GM19193 (cell line): ENCODE data around the gene NCAPH2.

Experiments
- POLR2A ChIP-seq: IDR thresholded peaks from 4 replicates; pipeline ENCODE4 v1.6.1; 2011; ENCODE audit not compliant: insufficient read depth, insufficient read length; ENCODE audit errors: extremely low read depth

Gene NCAPH2

DNA sequence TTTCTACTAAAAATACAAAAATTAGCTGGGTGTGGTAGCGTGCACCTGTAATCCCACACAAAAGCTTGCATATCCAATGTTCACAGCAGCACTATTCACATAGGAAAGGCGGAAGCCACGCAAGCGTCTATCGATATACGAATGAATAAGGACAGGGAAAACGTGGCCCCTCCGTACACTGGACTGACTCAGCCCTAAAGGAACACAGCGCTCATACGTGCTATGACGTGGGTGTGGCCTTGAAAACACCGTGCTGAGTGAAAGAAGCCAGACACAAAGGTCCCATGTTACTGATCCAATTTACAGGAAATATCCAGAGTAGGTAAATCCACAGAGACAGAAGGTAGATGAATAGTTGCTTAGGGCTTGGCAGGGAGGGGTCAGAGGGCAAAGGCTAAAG is 7.6 kb upstream of the NCAPH2 start:
- TF ChIP-seq POLR2A = no peak

GRCh38 chr22:50502096-50502495 is 5.9 kb upstream of the NCAPH2 start:
- TF ChIP-seq POLR2A = no peak

- TF ChIP-seq POLR2A = no peak
Measured at GRCh38 chr22:50502628-50503474, 5.2 kb upstream of the NCAPH2 start.

DNA sequence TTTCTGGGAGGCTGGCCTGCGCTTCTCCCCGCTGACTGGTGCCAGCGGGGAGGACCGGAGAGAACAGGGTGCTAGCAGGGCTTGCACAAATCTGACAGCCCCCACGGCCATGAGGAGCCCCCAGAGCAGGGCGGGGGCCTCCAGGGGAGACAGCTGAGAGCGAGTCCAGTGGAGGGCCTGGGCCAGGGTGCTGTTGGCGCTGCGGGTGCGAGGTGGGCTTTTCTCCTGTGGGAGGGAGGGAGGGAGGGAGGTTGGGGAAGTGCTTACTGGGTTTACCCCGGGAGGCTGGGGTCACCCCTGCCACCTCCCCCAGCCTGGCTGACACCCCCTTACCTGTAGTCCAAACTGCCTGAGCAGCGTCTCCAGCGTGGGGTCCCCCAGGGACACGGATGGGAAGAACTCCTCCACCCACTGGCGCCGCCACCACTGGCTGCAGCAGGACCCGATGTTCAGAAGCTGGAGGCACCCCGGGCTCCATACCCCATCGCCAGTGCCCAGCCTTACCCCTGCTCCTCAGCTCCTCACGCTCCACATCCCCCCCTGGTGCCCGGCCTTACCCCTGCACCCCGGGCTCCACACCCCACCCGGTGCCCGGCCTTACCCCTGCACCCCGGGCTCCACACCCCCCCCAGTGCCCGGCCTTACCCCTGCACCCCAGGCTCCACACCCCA is 4.4 kb upstream of the NCAPH2 start:
- no peak for TF ChIP-seq POLR2A

DNA sequence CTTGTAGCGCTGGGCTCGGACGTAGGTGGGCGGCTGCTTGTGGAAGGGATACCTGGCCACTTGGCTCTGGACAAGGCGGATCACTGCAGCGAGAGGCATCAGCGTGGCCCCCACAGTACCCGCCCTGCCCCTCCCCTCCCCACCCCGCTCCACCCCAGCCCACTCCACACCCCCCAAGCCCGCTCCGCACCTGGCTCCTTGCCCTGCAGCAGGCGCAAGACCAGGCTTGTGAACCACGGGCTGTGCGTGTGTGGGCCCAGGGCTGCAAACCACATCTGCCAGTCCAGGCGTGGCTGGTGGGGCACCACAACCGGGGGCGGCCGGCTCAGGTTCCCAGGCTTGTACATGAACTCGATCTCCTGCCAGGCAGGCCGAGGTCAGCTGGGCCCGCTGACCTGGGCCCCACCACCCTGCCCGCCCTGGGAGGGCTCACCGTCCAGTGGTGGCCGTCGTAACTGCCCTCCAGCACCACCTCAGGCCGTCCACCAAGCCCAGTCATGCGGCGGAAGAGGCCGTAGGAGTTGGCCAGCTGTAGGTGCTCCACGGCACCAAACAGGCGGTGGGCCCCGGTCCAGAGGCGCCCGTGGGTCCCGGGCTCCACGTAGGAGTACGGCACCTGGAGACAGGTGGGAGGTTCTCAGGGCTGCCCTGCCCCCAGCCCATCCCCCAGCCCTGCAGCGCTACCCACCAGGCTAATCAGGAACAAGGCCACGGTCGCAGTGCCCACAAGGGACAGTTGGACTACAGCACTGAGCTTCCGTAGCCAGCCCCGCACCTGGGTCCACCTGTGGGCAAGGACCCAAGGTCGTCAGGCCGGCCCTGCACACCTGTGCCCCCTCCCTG is 3.4 kb upstream of the NCAPH2 start:
- no peak for TF ChIP-seq POLR2A

DNA sequence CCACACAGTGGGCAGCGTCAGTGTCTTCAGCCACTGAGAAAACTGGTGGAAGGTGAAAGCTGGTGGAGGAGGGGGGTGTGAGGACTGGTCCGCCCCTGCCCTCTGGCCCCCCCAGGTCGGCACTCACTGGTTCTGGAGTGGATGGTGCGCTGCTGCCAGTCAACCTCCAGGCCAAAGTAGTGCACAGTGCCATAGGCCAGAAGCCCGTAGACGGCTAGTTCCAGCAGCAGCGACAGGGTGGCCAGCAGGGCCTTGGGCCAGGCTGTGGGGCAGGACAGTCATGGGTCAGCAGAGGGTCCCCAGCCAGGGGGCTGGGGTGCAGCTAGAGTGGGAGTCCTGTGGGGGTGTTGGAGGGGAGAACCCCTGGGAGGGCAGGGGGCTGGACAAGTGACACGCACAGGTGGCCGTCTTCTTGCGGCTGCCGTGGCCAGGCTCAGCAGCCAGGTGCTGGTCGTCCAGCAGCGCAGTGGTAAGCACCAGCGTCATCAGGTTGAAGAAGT is 2.7 kb upstream of the NCAPH2 start:
- no peak for TF ChIP-seq POLR2A

DNA sequence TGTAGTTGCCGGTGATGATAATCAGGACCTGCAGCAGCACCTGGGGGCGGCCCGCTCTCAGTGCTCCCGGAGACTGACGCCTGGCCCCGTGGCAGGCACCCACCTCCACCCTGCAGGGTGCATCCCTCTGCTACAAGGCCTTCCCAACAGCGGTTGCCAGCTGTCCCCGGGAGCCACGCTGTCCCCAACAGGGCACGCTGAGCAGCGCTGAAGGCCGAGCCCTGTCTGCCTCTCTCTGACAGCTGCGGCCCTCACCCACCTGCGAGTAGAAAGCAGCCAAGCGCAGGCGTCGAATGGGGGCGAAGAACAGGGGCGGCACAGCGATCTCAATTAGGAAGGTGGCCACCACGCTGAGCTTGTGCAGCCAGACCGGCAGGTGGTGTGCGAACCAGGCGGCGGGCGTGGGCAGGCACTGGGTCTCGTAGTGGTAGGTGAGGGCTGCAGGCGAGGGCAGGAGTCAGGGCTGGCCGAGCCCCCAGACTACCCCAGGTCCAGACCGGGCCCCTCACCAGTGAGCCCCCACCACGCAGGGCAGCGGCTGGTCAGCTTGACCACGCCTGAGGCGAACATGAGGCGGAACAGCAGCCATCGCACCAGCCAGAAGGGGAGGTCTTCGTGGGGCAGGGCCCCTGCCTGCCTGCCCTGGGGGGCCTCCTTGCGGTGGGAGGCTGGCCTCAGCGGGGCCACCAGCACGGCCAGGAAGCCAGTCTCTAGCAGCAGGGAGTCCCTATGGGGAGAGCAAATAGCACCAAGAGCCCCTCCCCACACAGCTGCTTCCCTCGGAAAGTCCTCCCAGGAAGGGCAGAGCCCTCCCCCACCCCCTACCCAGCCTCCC is 2.0 kb upstream of the NCAPH2 start:
- TF ChIP-seq POLR2A = no peak

DNA sequence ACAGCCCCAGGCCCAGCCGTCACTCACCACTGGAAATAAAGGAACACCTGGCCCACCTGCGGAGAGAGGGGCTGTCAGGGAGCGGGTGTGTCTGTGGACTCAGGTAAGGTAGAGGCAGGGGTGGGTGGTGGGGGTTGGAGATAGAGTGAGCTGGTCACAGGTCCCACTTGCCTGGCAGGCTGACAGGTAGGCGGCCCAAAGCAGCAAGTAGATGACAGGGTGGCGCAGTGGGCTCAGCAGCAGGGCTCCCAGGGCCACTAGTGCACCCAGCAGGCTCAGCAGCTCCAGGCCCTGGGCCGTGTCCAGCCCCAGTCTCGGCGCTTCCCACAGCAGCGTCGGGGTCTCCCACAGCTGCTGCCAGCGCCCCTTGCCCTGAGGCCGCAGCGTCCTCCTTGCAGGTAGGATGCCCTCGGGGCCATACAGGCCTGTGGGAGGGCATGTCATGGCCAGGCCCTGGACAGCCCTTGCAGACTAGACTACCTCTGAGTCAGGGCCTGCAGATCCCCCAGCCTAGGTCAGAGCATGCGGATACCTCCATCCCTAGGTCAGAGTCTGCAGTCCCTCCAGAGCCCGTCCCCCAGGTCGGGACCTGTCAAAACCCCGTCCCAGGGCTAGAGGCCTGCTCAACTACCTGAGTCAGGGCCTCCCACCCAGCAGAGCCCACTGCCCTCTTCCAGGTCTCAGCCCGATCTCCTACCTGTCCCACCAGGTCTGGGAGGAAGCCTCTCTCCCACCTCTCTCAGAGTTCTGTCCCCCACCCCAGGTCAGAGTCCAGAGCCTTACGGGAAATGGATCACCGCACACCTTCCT is 1.2 kb upstream of the NCAPH2 start:
- no peak for TF ChIP-seq POLR2A

- TF ChIP-seq POLR2A = peak; percentile 69
Measured at GRCh38 chr22:50507421-50507990, 518 bp upstream of the NCAPH2 start, which contains the start of gene LMF2. Gene LMF2, minus strand, starts transcription at chr22:50507702. Its CDS starts 27 bp downstream, at chr22:50507675.

- no peak for TF ChIP-seq POLR2A
Measured at GRCh38 chr22:50508897-50509296, 873 bp downstream of the NCAPH2 start.

DNA sequence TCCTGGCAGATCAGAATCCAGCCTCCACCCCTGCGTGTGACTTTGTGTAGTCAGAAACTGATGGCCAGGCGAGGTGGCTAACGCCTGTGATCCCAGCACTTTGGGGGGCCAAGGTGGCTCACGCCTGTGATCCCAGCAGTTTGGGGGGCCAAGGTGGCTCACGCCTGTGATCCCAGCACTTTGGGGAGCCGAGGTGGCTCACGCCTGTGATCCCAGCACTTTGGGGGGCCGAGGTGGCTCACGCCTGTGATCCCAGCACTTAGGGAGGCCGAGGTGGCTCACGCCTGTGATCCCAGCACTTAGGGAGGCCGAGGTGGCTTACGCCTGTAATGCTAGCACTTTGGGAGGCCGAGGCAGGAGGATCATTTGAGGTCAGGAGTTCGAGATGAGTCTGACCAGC is 5.2 kb downstream of the NCAPH2 start:
- no peak for TF ChIP-seq POLR2A

GRCh38 chr22:50516068-50516467 is 8.0 kb downstream of the NCAPH2 start:
- no peak for TF ChIP-seq POLR2A

DNA sequence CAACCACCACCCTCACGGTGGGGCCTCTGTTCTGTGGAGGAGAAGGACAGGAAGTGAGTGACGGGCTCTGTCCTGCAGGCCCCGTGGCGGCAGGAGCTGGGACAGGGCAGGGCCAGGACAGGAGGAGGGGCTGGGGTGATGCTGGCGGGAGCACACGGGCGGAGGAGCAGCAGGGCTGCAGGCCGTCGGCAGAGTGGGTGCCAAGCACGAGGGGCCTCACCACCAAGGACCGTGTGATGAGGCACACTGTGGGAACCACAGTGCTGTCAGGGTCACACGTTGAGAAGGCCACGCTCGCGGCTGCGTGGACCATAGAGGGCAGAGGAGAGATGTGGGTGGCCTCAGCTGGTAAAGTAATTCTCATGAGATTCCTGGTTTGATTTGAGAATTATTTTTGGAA is 8.9 kb downstream of the NCAPH2 start:
- TF ChIP-seq POLR2A = no peak

DNA sequence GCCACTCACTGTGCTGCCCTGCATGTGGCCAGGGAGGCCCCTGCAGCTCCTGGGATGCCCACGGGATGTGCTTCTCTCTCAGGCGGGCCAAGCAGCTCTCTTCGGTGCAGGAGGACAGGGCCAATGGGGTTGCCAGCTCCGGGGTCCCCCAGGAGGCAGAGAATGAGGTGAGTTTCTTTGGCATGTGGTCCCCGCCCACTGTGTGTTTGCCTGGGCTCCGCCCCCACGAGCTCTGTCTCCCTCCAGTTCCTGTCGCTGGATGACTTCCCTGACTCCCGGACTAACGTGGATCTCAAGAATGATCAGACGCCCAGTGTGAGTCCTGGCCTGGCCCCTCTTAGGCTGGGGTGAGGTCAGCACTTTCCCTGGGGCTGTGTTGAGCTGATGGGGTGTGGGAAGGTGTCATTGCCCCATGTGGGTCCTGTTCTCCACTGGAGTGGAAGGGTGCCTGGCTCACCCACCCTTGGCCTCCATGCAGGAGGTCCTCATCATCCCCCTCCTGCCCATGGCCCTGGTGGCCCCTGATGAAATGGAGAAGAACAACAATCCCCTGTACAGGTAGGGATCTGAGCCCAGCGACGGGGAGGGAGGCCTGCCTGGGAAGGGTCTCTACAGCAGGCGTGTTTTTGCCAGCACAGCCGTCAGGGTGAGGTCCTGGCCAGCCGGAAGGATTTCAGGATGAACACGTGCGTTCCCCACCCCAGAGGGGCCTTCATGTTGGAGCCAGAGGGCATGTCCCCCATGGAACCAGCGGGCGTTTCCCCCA is 9.7 kb downstream of the NCAPH2 start:
- no peak for TF ChIP-seq POLR2A
